ENCODE data around the gene BCO2.
"Not testable (repeated sequence)": the region's sequence is repeated elsewhere in the genome, so short reads cannot be mapped to it uniquely, and the experiment has no call there.

The BCO2 gene

GRCh38 chr11:112178428-112178827 lies 3.1 kb downstream of the BCO2 start:
- CTCF ChIA-PET = interaction anchor here (0.9 to 1.7 kb wide), 2 partner anchors 19 to 65 kb away, joined by 3 to 6 read pairs; no protein-coding TSS in a partner anchor

DNA sequence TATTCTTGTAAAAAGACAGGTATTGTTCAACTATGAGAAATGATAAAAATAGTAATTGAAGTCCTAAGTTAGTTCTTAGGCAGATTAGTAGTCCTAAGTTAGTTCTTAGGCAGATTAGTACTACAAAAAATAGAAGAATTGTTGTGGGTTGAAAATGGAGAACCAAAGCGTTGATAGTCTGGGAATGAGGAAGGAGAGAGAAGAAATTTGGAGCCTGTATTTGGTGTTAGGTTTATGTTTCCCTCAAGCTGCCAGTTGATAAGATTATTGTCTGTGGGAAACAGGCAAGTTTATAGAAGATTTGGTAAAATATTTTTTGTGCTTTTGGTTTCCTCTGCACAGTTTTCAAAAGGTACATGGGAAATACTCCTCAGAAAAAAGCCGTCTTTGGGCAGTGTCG lies 3.6 kb downstream of the BCO2 start:
- H3K4me1 Mint-ChIP-seq = peaks cover 11% of the 10 kb centered on the region
- CTCF ChIA-PET = no interaction called here
- no peak overlapping the region for H3K4me3 Mint-ChIP-seq
- H3K27ac Mint-ChIP-seq = no peak overlapping the region
- H3K27me3 Mint-ChIP-seq = peaks cover 32% of the 10 kb centered on the region
- H3K36me3 Mint-ChIP-seq = no peaks in the 10 kb centered on the region
- no peaks in the 10 kb centered on the region for H3K9me3 Mint-ChIP-seq
- no peak for DNase-seq

More at GRCh38 chr11:112178428-112178827, 3.1 kb downstream of the BCO2 start:
- no peaks in the 10 kb centered on the region for H3K36me3 Mint-ChIP-seq
- peaks cover 11% of the 10 kb centered on the region for H3K4me1 Mint-ChIP-seq
- H3K27me3 Mint-ChIP-seq = peaks cover 32% of the 10 kb centered on the region
- H3K9me3 Mint-ChIP-seq = no peaks in the 10 kb centered on the region
- no peak overlapping the region for H3K4me3 Mint-ChIP-seq
- DNase-seq = no peak
- H3K27ac Mint-ChIP-seq = no peak overlapping the region

- Mint-ChIP-seq H3K4me1 (peaks cover 10% of the 10 kb centered on the region), H3K4me3 (no peak overlapping the region), H3K36me3 (no peaks in the 10 kb centered on the region), H3K27me3 (peaks cover 31% of the 10 kb centered on the region), H3K9me3 (no peaks in the 10 kb centered on the region), H3K27ac (no peak overlapping the region)
- CTCF ChIA-PET = no interaction called here
- no peak for DNase-seq
Measured at GRCh38 chr11:112179601-112180000, 4.3 kb downstream of the BCO2 start.

DNA sequence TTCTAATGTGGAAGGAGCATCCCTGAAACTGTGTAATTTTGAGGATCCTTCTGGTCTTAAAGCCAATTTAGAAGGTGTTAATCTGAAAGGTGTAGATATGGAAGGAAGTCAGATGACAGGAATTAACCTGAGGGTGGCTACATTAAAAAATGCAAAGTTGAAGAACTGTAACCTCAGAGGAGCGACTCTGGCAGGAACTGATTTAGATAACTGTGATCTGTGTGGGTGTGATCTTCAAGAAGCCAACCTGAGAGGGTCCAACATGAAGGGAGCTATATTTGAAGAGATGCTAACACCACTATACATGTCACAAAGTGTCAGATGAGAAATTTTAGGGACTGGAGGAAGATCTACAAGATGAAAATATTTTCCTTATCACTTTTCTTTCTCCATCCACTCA lies 7.6 kb downstream of the BCO2 start:
- Mint-ChIP-seq H3K27ac (no peak overlapping the region), H3K4me1 (no peaks in the 10 kb centered on the region), H3K9me3 (no peaks in the 10 kb centered on the region), H3K36me3 (no peaks in the 10 kb centered on the region), H3K4me3 (no peak overlapping the region), H3K27me3 (peaks cover 18% of the 10 kb centered on the region)
- no peak for DNase-seq
- CTCF ChIA-PET = no interaction called here

DNA sequence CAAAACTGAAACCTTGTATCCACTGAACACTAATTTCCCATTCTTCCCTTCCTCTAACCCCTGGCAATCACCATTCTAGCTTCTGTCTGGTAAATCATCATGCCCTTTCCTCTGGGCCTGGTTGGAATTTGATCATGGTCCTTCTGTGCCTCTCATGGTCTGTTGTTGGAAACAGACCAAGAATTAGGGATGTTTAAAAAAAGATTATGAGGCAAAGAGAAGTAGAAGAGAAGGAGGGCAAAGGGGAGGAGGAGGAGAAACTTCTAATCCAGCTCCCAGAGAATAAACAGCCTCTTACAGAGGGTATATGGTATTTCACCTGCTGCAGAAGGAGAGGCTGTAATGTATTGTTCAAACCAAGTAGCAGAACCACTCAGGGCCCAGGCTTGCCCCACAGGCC lies 10.6 kb downstream of the BCO2 start:
- Mint-ChIP-seq H3K9me3 (no peaks in the 10 kb centered on the region), H3K27me3 (no peaks in the 10 kb centered on the region), H3K4me1 (no peaks in the 10 kb centered on the region), H3K27ac (no peak overlapping the region), H3K36me3 (no peaks in the 10 kb centered on the region), H3K4me3 (no peak overlapping the region)
- DNase-seq = no peak
- CTCF ChIA-PET = interaction anchor here (1.1 kb wide), 1 partner anchor 10 kb away, joined by 3 read pairs; no protein-coding TSS in a partner anchor

DNA sequence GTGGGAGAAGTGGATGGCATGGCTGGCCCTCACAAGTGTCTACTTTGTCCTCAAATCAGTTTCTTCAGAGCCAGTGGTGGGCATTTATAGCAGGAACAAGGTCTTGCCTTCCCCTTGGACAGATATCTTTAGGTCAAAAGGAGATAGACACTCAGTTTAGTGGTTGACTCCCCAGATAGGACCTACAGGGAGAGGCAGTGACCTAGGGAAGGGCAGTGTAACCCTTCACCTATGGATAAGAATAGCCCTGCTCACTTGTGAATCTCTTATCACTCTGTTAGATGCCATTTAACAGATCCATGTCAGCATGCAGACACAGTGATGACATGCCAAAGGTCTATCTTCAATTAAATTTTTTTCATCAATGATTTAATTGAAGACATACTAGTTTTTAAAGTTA lies 11.0 kb downstream of the BCO2 start:
- Mint-ChIP-seq H3K4me3 (no peak overlapping the region), H3K27ac (no peak overlapping the region), H3K9me3 (no peaks in the 10 kb centered on the region), H3K4me1 (no peaks in the 10 kb centered on the region), H3K27me3 (no peaks in the 10 kb centered on the region), H3K36me3 (no peaks in the 10 kb centered on the region)
- no peak for DNase-seq
- CTCF ChIA-PET = no interaction called here

- not testable (repeated sequence) for H3K4me1 Mint-ChIP-seq, H3K9me3 Mint-ChIP-seq, H3K27ac Mint-ChIP-seq, H3K27me3 Mint-ChIP-seq, DNase-seq, H3K4me3 Mint-ChIP-seq, H3K36me3 Mint-ChIP-seq
- CTCF ChIA-PET = interaction anchor here (0.7 to 1.2 kb wide), 2 partner anchors 13 to 85 kb away, joined by 3 to 8 read pairs; no protein-coding TSS in a partner anchor
Measured at GRCh38 chr11:112195113-112195512, 19.8 kb downstream of the BCO2 start.

- no peak overlapping the region for H3K4me3 Mint-ChIP-seq
- H3K9me3 Mint-ChIP-seq = no peaks in the 10 kb centered on the region
- no peaks in the 10 kb centered on the region for H3K4me1 Mint-ChIP-seq
- no peak overlapping the region for H3K27ac Mint-ChIP-seq
- CTCF ChIA-PET = interaction anchor here (0.6 to 1.2 kb wide), 3 partner anchors 78 to 84 kb away, joined by 3 to 8 read pairs (median 5); no protein-coding TSS in a partner anchor
- no peaks in the 10 kb centered on the region for H3K36me3 Mint-ChIP-seq
- no peaks in the 10 kb centered on the region for H3K27me3 Mint-ChIP-seq
- no peak for DNase-seq
Measured at GRCh38 chr11:112195951-112196351, 20.6 kb downstream of the BCO2 start.

DNA sequence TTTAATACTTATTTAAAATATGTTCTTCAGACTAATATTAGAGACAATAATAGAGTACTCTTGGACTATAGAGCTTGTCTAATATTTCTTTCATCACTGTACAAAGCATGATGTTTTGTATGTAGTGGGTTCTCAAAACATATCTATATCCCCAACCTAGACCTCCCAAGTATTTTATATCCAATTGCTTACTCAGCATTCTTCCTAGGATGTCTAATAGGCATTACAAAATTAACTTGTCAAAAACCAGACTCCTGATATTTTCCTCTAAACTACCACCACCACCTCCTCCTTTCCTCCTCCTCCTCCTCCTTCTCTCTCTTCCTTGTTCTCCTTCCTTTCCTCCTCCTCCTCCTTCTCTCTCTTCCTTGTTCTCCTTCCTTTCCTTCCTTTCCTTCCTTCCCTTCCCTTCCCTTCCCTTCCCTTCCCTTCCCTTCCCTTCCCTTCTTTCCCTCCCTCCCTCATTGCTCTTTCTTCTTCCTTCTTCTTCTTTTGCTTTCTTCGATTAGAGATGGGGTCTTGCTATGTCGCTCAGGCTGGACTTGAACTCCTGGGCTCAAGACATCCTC lies 21.3 kb downstream of the BCO2 start:
- H3K9me3 Mint-ChIP-seq = no peaks in the 10 kb centered on the region

DNA sequence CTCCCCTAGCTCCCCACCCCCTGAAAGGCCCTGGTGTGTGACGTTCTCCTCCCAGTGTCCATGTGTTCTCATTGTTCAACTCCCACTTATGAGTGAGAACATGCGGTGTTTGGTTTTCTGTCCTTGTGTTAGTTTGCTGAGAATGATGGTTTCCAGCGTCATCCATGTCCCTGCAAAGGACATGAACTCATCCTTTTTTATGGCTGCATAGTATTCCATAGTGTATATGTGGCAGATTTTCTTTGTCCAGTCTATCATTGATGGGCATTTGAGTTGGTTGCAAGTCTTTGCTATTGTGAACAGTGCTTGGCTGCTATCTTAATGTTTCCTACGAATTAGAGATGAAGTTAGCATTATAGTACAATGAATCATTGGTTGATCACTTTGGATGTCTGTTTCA lies 23.8 kb downstream of the BCO2 start:
- H3K36me3 Mint-ChIP-seq, DNase-seq, H3K27ac Mint-ChIP-seq, H3K4me3 Mint-ChIP-seq, CTCF ChIA-PET, H3K4me1 Mint-ChIP-seq, H3K9me3 Mint-ChIP-seq, H3K27me3 Mint-ChIP-seq: not testable (repeated sequence)

More for the DNA sequence above, 21.3 kb downstream of the BCO2 start:
- Mint-ChIP-seq H3K27me3 (no peaks in the 10 kb centered on the region), H3K27ac (no peak overlapping the region), H3K4me1 (no peaks in the 10 kb centered on the region), H3K36me3 (no peaks in the 10 kb centered on the region), H3K4me3 (no peak overlapping the region)
- no peak for DNase-seq
- CTCF ChIA-PET = interaction anchor here (0.7 kb wide), 1 partner anchor 77 kb away, joined by 3 read pairs; no protein-coding TSS in a partner anchor

DNA sequence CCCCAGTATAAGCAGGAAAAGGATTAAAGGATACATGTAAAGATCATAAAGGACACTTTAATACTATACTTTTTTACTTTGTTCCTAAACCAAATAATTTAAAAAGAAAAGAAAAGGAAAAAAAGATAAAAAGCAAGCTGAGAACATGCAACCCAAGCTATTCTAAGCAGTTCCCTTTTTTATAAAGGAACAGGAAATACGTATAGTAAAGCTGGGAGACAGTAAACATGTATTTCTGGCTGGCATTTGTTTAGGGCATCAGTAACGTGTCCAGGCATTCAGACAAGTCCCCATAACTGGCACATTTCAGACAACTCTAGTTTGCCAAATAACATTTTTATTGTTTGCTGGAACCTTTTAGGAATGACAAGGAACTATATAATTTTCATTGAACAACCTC lies 24.9 kb downstream of the BCO2 start:
- H3K4me3 Mint-ChIP-seq = no peak overlapping the region
- H3K27me3 Mint-ChIP-seq = peaks cover 4% of the 10 kb centered on the region
- H3K27ac Mint-ChIP-seq = no peak overlapping the region
- CTCF ChIA-PET = no interaction called here
- no peaks in the 10 kb centered on the region for H3K9me3 Mint-ChIP-seq
- no peak for DNase-seq
- no peaks in the 10 kb centered on the region for H3K4me1 Mint-ChIP-seq
- H3K36me3 Mint-ChIP-seq = no peaks in the 10 kb centered on the region

DNA sequence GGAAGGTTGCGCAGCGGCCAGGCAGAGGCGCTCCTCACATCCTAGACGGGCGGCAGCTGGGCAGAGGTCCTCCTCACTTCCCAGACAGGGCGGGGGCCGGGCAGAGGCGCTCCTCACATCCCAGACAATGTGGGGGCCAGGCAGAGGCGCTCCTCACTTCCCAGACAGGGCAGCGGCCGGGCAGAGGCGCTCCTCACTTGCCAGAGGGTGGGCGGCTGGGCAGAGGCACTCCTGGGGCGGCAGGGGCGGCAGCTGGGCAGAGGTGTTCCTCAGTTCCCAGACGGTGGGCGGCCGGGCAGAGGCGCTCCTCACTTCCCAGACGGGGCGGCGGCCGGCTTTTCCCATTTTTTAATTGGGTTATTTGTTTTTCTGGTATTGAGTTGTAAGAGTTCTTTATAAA lies 30.8 kb downstream of the BCO2 start:
- Mint-ChIP-seq H3K36me3 (no peaks in the 10 kb centered on the region), H3K27me3 (peaks cover 8% of the 10 kb centered on the region), H3K27ac (no peak overlapping the region), H3K4me3 (no peak overlapping the region), H3K9me3 (no peaks in the 10 kb centered on the region), H3K4me1 (no peaks in the 10 kb centered on the region)
- DNase-seq = no peak
- CTCF ChIA-PET = interaction anchor here (0.7 kb wide), 1 partner anchor 31 kb away, joined by 4 read pairs; the partner anchor contains the start of gene BCO2

- peaks cover 8% of the 10 kb centered on the region for H3K27me3 Mint-ChIP-seq
- no peak overlapping the region for H3K27ac Mint-ChIP-seq
- H3K4me1 Mint-ChIP-seq = no peaks in the 10 kb centered on the region
- H3K36me3 Mint-ChIP-seq = no peaks in the 10 kb centered on the region
- H3K4me3 Mint-ChIP-seq = no peak overlapping the region
- no peak for DNase-seq
- CTCF ChIA-PET = no interaction called here
- H3K9me3 Mint-ChIP-seq = no peaks in the 10 kb centered on the region
Measured at GRCh38 chr11:112210890-112211289, 35.6 kb downstream of the BCO2 start.

- Mint-ChIP-seq H3K27me3 (peaks cover 8% of the 10 kb centered on the region), H3K4me3 (no peak overlapping the region), H3K9me3 (no peaks in the 10 kb centered on the region), H3K36me3 (no peaks in the 10 kb centered on the region), H3K27ac (no peak overlapping the region), H3K4me1 (no peaks in the 10 kb centered on the region)
- CTCF ChIA-PET = no interaction called here
- no peak for DNase-seq
Measured at GRCh38 chr11:112211536-112211935, 36.2 kb downstream of the BCO2 start.

DNA sequence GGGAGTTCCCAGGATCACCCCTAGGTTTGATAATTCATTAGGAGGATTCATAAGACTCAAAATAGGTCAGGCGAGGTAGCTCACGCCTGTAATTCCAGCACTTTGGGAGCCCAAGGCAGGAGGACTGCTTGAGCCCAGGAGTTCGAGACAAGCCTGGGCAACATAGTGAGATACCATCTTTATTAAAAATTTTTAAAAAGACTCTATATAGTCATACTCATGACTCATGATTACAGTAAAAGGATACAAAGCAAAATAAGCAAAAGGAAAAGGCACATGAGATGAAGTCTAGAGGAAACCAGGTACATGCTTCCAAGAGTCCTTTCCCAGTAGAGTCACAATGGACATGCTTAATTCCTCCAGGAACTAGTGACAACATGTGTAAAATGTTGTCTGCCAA lies 37.0 kb downstream of the BCO2 start:
- Mint-ChIP-seq H3K4me3 (no peak overlapping the region), H3K4me1 (no peaks in the 10 kb centered on the region), H3K9me3 (no peaks in the 10 kb centered on the region), H3K27ac (no peak overlapping the region), H3K27me3 (peaks cover 8% of the 10 kb centered on the region), H3K36me3 (no peaks in the 10 kb centered on the region)
- DNase-seq = no peak
- CTCF ChIA-PET = interaction anchor here (0.6 to 1.0 kb wide), 2 partner anchors 68 to 125 kb away, joined by 3 to 5 read pairs; no protein-coding TSS in a partner anchor

Measured in activated naive CD4-positive, alpha-beta T cell treated with anti-CD3 and anti-CD28 coated beads, Interleukin-2, amount 10 ng/mL, durations not matched to agents 7 days and 5 days (primary cell).